HL-60 (cell line): ENCODE measurements around the gene FGF12.
A peak's percentile ranks its signal among the peaks of the same experiment; 100 is the strongest.
"Not testable (repeated sequence)": the region's sequence is repeated elsewhere in the genome, so short reads cannot be mapped to it uniquely, and the experiment has no call there.

Experiments used
- DNase-seq, 2 experiments: peaks; one replicate each; pipeline ENCODE4 v3.0.0-alpha.2; 2010 to 2020; ENCODE audit warnings: low read depth in 1 of 2, low spot score in 1 of 2
- H3K27ac ChIP-seq: fragments of 250-450 bp; sonication (Bioruptor Pico); replicated peaks from 2 replicates; pipeline ENCODE4 v1.5.1; 2020; ENCODE audit warnings: mild to moderate bottlenecking, moderate library complexity
- H3K27me3 ChIP-seq: fragments of 250-450 bp; sonication (Bioruptor Pico); 2 replicates; pipeline ENCODE4 v1.5.1; 2021; ENCODE audit warnings: mild to moderate bottlenecking, moderate library complexity; ENCODE audit not compliant: insufficient read depth, poor library complexity, severe bottlenecking
- H3K4me3 ChIP-seq: replicated peaks from 2 replicates; pipeline ENCODE4 v1.5.1; 2011; ENCODE audit warnings: mild to moderate bottlenecking, control low read depth, low read length; ENCODE audit not compliant: insufficient read depth
- CTCF ChIP-seq: IDR thresholded peaks from one replicate; pipeline ENCODE4 v1.5.1; 2011; ENCODE audit warnings: low read length, control low read depth, inconsistent platforms; ENCODE audit not compliant: insufficient read depth
- GABPA ChIP-seq: IDR thresholded peaks from 2 replicates; pipeline ENCODE4 v1.6.1; 2012; ENCODE audit warnings: low read depth
- POLR2AphosphoS5 ChIP-seq: IDR thresholded peaks from 2 replicates; pipeline ENCODE4 v1.6.1; 2012; ENCODE audit warnings: low read depth
- SPI1 ChIP-seq: IDR thresholded peaks from 2 replicates; pipeline ENCODE4 v1.6.1; 2012; ENCODE audit warnings: low read depth, mild to moderate bottlenecking, borderline replicate concordance
- long read RNA-seq: library from polyadenylated mRNA; unstranded; transcript quantifications from one replicate; pipeline ENCODE4 v2.0.0, GENCODE V29; 2020
- TF ChIP-seq, protein P1 (sequence below): IDR thresholded peaks from 2 replicates; pipeline ENCODE4 v1.6.1; 2012; ENCODE audit warnings: low read depth; ENCODE audit not compliant: insufficient replicate concordance

Gene FGF12
- long read RNA-seq, partial matches to known transcripts = 0 of 1 reads
- long read RNA-seq, other reads (novel, unspliced or antisense) = 1 of 1 reads

- TF ChIP-seq, protein P1, sequence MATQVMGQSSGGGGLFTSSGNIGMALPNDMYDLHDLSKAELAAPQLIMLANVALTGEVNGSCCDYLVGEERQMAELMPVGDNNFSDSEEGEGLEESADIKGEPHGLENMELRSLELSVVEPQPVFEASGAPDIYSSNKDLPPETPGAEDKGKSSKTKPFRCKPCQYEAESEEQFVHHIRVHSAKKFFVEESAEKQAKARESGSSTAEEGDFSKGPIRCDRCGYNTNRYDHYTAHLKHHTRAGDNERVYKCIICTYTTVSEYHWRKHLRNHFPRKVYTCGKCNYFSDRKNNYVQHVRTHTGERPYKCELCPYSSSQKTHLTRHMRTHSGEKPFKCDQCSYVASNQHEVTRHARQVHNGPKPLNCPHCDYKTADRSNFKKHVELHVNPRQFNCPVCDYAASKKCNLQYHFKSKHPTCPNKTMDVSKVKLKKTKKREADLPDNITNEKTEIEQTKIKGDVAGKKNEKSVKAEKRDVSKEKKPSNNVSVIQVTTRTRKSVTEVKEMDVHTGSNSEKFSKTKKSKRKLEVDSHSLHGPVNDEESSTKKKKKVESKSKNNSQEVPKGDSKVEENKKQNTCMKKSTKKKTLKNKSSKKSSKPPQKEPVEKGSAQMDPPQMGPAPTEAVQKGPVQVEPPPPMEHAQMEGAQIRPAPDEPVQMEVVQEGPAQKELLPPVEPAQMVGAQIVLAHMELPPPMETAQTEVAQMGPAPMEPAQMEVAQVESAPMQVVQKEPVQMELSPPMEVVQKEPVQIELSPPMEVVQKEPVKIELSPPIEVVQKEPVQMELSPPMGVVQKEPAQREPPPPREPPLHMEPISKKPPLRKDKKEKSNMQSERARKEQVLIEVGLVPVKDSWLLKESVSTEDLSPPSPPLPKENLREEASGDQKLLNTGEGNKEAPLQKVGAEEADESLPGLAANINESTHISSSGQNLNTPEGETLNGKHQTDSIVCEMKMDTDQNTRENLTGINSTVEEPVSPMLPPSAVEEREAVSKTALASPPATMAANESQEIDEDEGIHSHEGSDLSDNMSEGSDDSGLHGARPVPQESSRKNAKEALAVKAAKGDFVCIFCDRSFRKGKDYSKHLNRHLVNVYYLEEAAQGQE = peak; percentile 63
- TF ChIP-seq GABPA (no peak), POLR2AphosphoS5 (no peak)
- Histone ChIP-seq H3K4me3 (no peak within 1 kb of the TSS), H3K27ac (no peak within 1 kb of the TSS), H3K27me3 (peaks cover 5% of the 10 kb centered on the region)
- DNase-seq = no peak
Observed at GRCh38 chr3:192727032-192727847, at the start of gene FGF12. Gene FGF12, minus strand, starts transcription at chr3:192727541.

- not testable (repeated sequence) for H3K4me3 ChIP-seq, H3K27me3 ChIP-seq, DNase-seq, H3K27ac ChIP-seq
Observed at GRCh38 chr3:192774341-192774740, 47.0 kb upstream of the FGF12 start.

GRCh38 chr3:192772240-192772894 is 45.0 kb upstream of the FGF12 start:
- no peak overlapping the region for H3K4me3 ChIP-seq
- no peaks in the 10 kb centered on the region for H3K27me3 ChIP-seq
- DNase-seq = no peak
- no peak overlapping the region for H3K27ac ChIP-seq
- TF ChIP-seq, protein P1 = no peak
- TF ChIP-seq SPI1 (no peak), POLR2AphosphoS5 (no peak), GABPA (no peak), CTCF (no peak)

DNA sequence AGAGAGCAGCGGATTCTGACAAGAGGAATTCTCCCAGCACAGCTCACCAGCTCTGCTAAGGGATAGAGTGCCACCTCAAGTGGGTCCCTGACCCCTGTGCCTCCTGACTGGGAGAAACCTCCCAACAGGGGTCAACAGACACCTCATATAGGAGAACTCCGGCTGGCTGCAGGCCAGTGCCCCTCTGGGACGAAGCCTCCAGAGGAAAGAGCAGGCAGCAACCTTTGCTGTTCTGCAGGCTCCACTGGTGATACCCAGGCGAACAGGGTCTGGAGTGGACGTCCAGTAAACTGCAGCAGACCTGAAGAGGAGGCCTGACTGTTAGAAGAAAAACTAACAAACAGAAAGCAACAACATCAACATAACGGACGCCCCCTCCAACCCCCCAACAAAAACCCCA is 31.3 kb upstream of the FGF12 start:
- H3K4me3 ChIP-seq = no peak overlapping the region
- TF ChIP-seq CTCF (no peak), GABPA (no peak), POLR2AphosphoS5 (no peak), SPI1 (no peak)
- TF ChIP-seq, protein P1 = no peak
- no peaks in the 10 kb centered on the region for H3K27me3 ChIP-seq
- H3K27ac ChIP-seq = no peak overlapping the region
- no peak for DNase-seq
